Lower leg skin (tissue), 3 donors: ENCODE results near the gene CSNK1G1.

Experiments used
- POLR2A ChIP-seq, 2 donors: fragments of 450-650 bp; IDR thresholded peaks; one replicate each; pipeline ENCODE4 v1.6.1; 2016 to 2017; ENCODE audit warnings: antibody characterized with exemption in 2 of 2, mild to moderate bottlenecking in 1 of 2, moderate library complexity in 1 of 2
- TF ChIP-seq, protein P1 (sequence below), 3 donors: fragments of 450-650 bp; IDR thresholded peaks; one replicate each; pipeline ENCODE4 v1.5.1; 2016; ENCODE audit warnings: antibody characterized with exemption in 3 of 3, mild to moderate bottlenecking in 3 of 3, moderate library complexity in 2 of 3

- TF ChIP-seq, protein P1, sequence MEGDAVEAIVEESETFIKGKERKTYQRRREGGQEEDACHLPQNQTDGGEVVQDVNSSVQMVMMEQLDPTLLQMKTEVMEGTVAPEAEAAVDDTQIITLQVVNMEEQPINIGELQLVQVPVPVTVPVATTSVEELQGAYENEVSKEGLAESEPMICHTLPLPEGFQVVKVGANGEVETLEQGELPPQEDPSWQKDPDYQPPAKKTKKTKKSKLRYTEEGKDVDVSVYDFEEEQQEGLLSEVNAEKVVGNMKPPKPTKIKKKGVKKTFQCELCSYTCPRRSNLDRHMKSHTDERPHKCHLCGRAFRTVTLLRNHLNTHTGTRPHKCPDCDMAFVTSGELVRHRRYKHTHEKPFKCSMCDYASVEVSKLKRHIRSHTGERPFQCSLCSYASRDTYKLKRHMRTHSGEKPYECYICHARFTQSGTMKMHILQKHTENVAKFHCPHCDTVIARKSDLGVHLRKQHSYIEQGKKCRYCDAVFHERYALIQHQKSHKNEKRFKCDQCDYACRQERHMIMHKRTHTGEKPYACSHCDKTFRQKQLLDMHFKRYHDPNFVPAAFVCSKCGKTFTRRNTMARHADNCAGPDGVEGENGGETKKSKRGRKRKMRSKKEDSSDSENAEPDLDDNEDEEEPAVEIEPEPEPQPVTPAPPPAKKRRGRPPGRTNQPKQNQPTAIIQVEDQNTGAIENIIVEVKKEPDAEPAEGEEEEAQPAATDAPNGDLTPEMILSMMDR (IDR thresholded peaks at IDR 0.05) = no peak
- TF ChIP-seq POLR2A (IDR thresholded peaks at IDR 0.05) = no peak
These were observed 99.9 kb downstream of the CSNK1G1 start for GRCh38 chr15:64256051-64256450.
